WERI-Rb-1 (cell line): ENCODE measurements around the gene CCDC200.

Experiments used
- DNase-seq: peaks from one replicate; pipeline ENCODE4 v3.0.0-alpha.2; 2020
- H3K27ac ChIP-seq: fragments of 250-450 bp; sonication (Bioruptor Pico); 2 replicates; pipeline ENCODE4 v1.5.1; 2020; ENCODE audit warnings: mild to moderate bottlenecking, moderate library complexity
- H3K27me3 ChIP-seq: fragments of 250-450 bp; sonication (Bioruptor Pico); 2 replicates; pipeline ENCODE4 v1.5.1; 2021; ENCODE audit warnings: mild to moderate bottlenecking, low read depth, moderate library complexity; ENCODE audit not compliant: insufficient read depth, severe bottlenecking
- H3K36me3 ChIP-seq: fragments of 250-450 bp; sonication (Bioruptor Pico); 2 replicates; pipeline ENCODE4 v1.5.1; 2020; ENCODE audit warnings: mild to moderate bottlenecking, moderate library complexity
- H3K4me3 ChIP-seq: 2 replicates; pipeline ENCODE4 v1.5.1; 2011; ENCODE audit warnings: low read depth, mild to moderate bottlenecking, control low read depth, low read length
- H3K9me3 ChIP-seq: fragments of 250-450 bp; sonication (Bioruptor Pico); 2 replicates; pipeline ENCODE4 v1.5.1; 2021; ENCODE audit warnings: mild to moderate bottlenecking, moderate library complexity; ENCODE audit not compliant: severe bottlenecking
- CTCF ChIP-seq: IDR thresholded peaks from 2 replicates; pipeline ENCODE4 v1.5.1; 2011; ENCODE audit warnings: low read depth, mild to moderate bottlenecking, control low read depth, inconsistent platforms, low read length

Gene CCDC200

GRCh38 chr17:43226393-43226792 lies 2.0 kb downstream of the CCDC200 start:
- no peaks in the 10 kb centered on the region for H3K36me3 ChIP-seq
- H3K4me3 ChIP-seq, result no peak overlapping the region
- H3K27ac ChIP-seq, result no peak overlapping the region
- DNase-seq, result no peak
- no peak for TF ChIP-seq CTCF
- H3K27me3 ChIP-seq, result no peaks in the 10 kb centered on the region
- H3K9me3 ChIP-seq, result no peaks in the 10 kb centered on the region

- no peak for DNase-seq
- TF ChIP-seq CTCF, result no peak
- Histone ChIP-seq H3K4me3 (no peak overlapping the region), H3K36me3 (no peaks in the 10 kb centered on the region), H3K27ac (no peak overlapping the region), H3K9me3 (no peaks in the 10 kb centered on the region), H3K27me3 (no peaks in the 10 kb centered on the region)
These were observed 4.2 kb downstream of the CCDC200 start for GRCh38 chr17:43224146-43224705.

- H3K27me3 ChIP-seq, result no peaks in the 10 kb centered on the region
- H3K4me3 ChIP-seq, result no peak overlapping the region
- TF ChIP-seq CTCF, result no peak
- H3K36me3 ChIP-seq, result no peaks in the 10 kb centered on the region
- DNase-seq, result no peak
- H3K9me3 ChIP-seq, result no peaks in the 10 kb centered on the region
- no peak overlapping the region for H3K27ac ChIP-seq
These were observed 7.8 kb downstream of the CCDC200 start for GRCh38 chr17:43220511-43221125.

GRCh38 chr17:43219746-43220380 lies 8.6 kb downstream of the CCDC200 start:
- TF ChIP-seq CTCF, result no peak
- Histone ChIP-seq H3K4me3 (no peak overlapping the region), H3K9me3 (no peaks in the 10 kb centered on the region), H3K27me3 (no peaks in the 10 kb centered on the region), H3K36me3 (no peaks in the 10 kb centered on the region), H3K27ac (no peak overlapping the region)
- peak; percentile 1 for DNase-seq

GRCh38 chr17:43219001-43219400 lies 9.4 kb downstream of the CCDC200 start:
- no peak overlapping the region for H3K4me3 ChIP-seq
- no peak for TF ChIP-seq CTCF
- no peaks in the 10 kb centered on the region for H3K9me3 ChIP-seq
- H3K36me3 ChIP-seq, result no peaks in the 10 kb centered on the region
- H3K27me3 ChIP-seq, result no peaks in the 10 kb centered on the region
- no peak overlapping the region for H3K27ac ChIP-seq
- DNase-seq, result peak; percentile 2

- Histone ChIP-seq H3K27ac (no peak overlapping the region), H3K36me3 (no peaks in the 10 kb centered on the region), H3K9me3 (no peaks in the 10 kb centered on the region), H3K27me3 (no peaks in the 10 kb centered on the region), H3K4me3 (no peak overlapping the region)
- no peak for TF ChIP-seq CTCF
- peak; percentile 5 for DNase-seq
These were observed 10.8 kb downstream of the CCDC200 start for GRCh38 chr17:43217614-43218087.
